Breast epithelium (tissue), 4 donors: ENCODE results near the gene DENND6A. TPM values are rescaled to one million over a fixed set of nuclear protein-coding genes. Genes with fewer than 3 reads are reported as not detected.
"Not testable (repeated sequence)": the region's sequence is repeated elsewhere in the genome, so short reads cannot be mapped to it uniquely, and the experiment has no call there.

Experiments
- DNase-seq, 2 donors: peaks; one replicate each; pipeline ENCODE4 v3.0.0-alpha.2; 2019; ENCODE audit warnings: low spot score in 2 of 2
- H3K27ac ChIP-seq, 2 donors: fragments of 200-600 bp; sonication (generic) in 1 of 2; one replicate each; pipeline ENCODE4 v1.5.1; 2016 to 2019; ENCODE audit warnings: mild to moderate bottlenecking in 1 of 2
- H3K27me3 ChIP-seq, 2 donors: fragments of 200-600 bp; sonication (generic) in 1 of 2; one replicate each; pipeline versions ENCODE4 v1.5.1 to v1.6.0; 2017 to 2019; ENCODE audit warnings: control low read depth in 1 of 2, mild to moderate bottlenecking in 1 of 2
- H3K36me3 ChIP-seq: fragments of 200-600 bp; one replicate; pipeline ENCODE4 v1.5.1; 2019
- H3K4me1 ChIP-seq, 2 donors: fragments of 200-600 bp; sonication (generic); one replicate each; pipeline ENCODE4 v1.5.1; 2016 to 2019; ENCODE audit warnings: control low read depth in 1 of 2
- H3K4me3 ChIP-seq, 3 donors: fragments of 200-600 bp; sonication (generic); 1 replicate in 2 of 3; 2 replicates in 1 of 3; pipeline ENCODE4 v1.5.1; 2016 to 2019; ENCODE audit warnings: mild to moderate bottlenecking in 3 of 3, moderate library complexity in 2 of 3
- H3K9me3 ChIP-seq, 2 donors: fragments of 200-600 bp; sonication (generic) in 1 of 2; one replicate each; pipeline ENCODE4 v1.5.1; 2016 to 2019; ENCODE audit warnings: control low read depth in 1 of 2
- CTCF ChIP-seq, 3 donors: fragments of 450-650 bp; IDR thresholded peaks; one replicate each; pipeline ENCODE4 v1.5.1; 2016 to 2017; ENCODE audit warnings: antibody characterized with exemption in 3 of 3, mild to moderate bottlenecking in 3 of 3, moderate library complexity in 3 of 3
- POLR2A ChIP-seq: fragments of 450-650 bp; IDR thresholded peaks from one replicate; pipeline ENCODE4 v1.6.1; 2016; ENCODE audit warnings: antibody characterized with exemption, mild to moderate bottlenecking, moderate library complexity
- POLR2AphosphoS5 ChIP-seq, 3 donors: sonication (generic); formaldehyde crosslinking; IDR thresholded peaks; one replicate each; pipeline ENCODE4 v1.6.1; 2017; ENCODE audit warnings: antibody characterized with exemption in 3 of 3
- intact Hi-C: fragments of 100-400 bp; cut with DNase I; formaldehyde crosslinking; loops from one replicate; pipeline ENCODE4 v1.15.1; 2023; ENCODE audit warnings: low total_unique reads
- total RNA-seq, 3 donors: library from RNA; depleted of rRNA; stranded (reverse); fragments of >200 nt; gene quantifications; one replicate each; pipeline ENCODE4 v1.1.0, GENCODE V29; 2016

Gene DENND6A
- total RNA-seq, 3 donors from 2014 or later = 33.1 to 56.2 (median 38.0) TPM

- H3K4me3 ChIP-seq = no peak overlapping the region
- no peak for DNase-seq
- H3K4me1 ChIP-seq = no peaks in the 10 kb centered on the region
- no peaks in the 10 kb centered on the region for H3K9me3 ChIP-seq
- TF ChIP-seq CTCF (IDR thresholded peaks at IDR 0.05) (no peak), POLR2A (no peak), POLR2AphosphoS5 (IDR thresholded peaks at IDR 0.05) (no peak)
- H3K27me3 ChIP-seq = no peaks in the 10 kb centered on the region
- H3K36me3 ChIP-seq = peaks cover 7% of the 10 kb centered on the region
- intact Hi-C loops = no loop called here
- no peak overlapping the region for H3K27ac ChIP-seq
Measured at GRCh38 chr3:57622362-57622761, 70.5 kb downstream of the DENND6A start.

GRCh38 chr3:57617739-57618138, 75.1 kb downstream of the DENND6A start:
- intact Hi-C loops = no loop called here
- H3K27me3 ChIP-seq = no peaks in the 10 kb centered on the region

GRCh38 chr3:57616233-57616632, 76.6 kb downstream of the DENND6A start:
- no peak for DNase-seq
- Histone ChIP-seq H3K4me3 (no peak overlapping the region), H3K27ac (no peak overlapping the region), H3K4me1 (no peaks in the 10 kb centered on the region), H3K9me3 (no peaks in the 10 kb centered on the region), H3K27me3 (no peaks in the 10 kb centered on the region), H3K36me3 (peaks cover 7% of the 10 kb centered on the region)
- TF ChIP-seq POLR2A (no peak), CTCF (IDR thresholded peaks at IDR 0.05) (no peak), POLR2AphosphoS5 (IDR thresholded peaks at IDR 0.05) (no peak)
- intact Hi-C loops = no loop called here

More at GRCh38 chr3:57617739-57618138, 75.1 kb downstream of the DENND6A start:
- Histone ChIP-seq H3K9me3 (no peaks in the 10 kb centered on the region), H3K36me3 (peaks cover 7% of the 10 kb centered on the region), H3K4me3 (no peak overlapping the region), H3K27ac (no peak overlapping the region), H3K4me1 (no peaks in the 10 kb centered on the region)
- DNase-seq = no peak
- TF ChIP-seq POLR2A (no peak), POLR2AphosphoS5 (IDR thresholded peaks at IDR 0.05) (no peak), CTCF (IDR thresholded peaks at IDR 0.05) (no peak)

GRCh38 chr3:57611870-57612269, 81.0 kb downstream of the DENND6A start:
- intact Hi-C loops, H3K4me1 ChIP-seq, H3K27me3 ChIP-seq, H3K4me3 ChIP-seq, H3K27ac ChIP-seq, H3K36me3 ChIP-seq, H3K9me3 ChIP-seq, DNase-seq: not testable (repeated sequence)

GRCh38 chr3:57605683-57606082, 87.2 kb downstream of the DENND6A start:
- H3K27me3 ChIP-seq = no peaks in the 10 kb centered on the region
- TF ChIP-seq POLR2A (no peak), POLR2AphosphoS5 (IDR thresholded peaks at IDR 0.05) (no peak), CTCF (IDR thresholded peaks at IDR 0.05) (no peak)
- H3K4me3 ChIP-seq = no peak overlapping the region
- no peak for DNase-seq
- no peaks in the 10 kb centered on the region for H3K9me3 ChIP-seq
- H3K4me1 ChIP-seq = no peaks in the 10 kb centered on the region
- intact Hi-C loops = no loop called here
- no peak overlapping the region for H3K27ac ChIP-seq
- no peaks in the 10 kb centered on the region for H3K36me3 ChIP-seq

- TF ChIP-seq POLR2A = no peak
- TF ChIP-seq POLR2AphosphoS5 (IDR thresholded peaks at IDR 0.05) = no peak
- TF ChIP-seq CTCF (IDR thresholded peaks at IDR 0.05) = no peak
- Histone ChIP-seq H3K9me3 (no peaks in the 10 kb centered on the region), H3K36me3 (no peaks in the 10 kb centered on the region), H3K4me1 (no peaks in the 10 kb centered on the region), H3K27ac (no peak overlapping the region), H3K27me3 (no peaks in the 10 kb centered on the region), H3K4me3 (no peak overlapping the region)
- intact Hi-C loops = no loop called here
- DNase-seq = no peak
Measured at GRCh38 chr3:57604971-57605370, 87.9 kb downstream of the DENND6A start.
